Suprapubic skin (tissue), 4 donors: ENCODE results near the gene TMEM30A.

ENCODE experiments used
- EP300 ChIP-seq: sonication (generic); formaldehyde crosslinking; IDR thresholded peaks from one replicate; pipeline ENCODE4 v1.6.1; 2017; ENCODE audit warnings: antibody characterized with exemption
- POLR2A ChIP-seq, 2 donors: fragments of 450-650 bp; IDR thresholded peaks; one replicate each; pipeline ENCODE4 v1.6.1; 2017; ENCODE audit warnings: antibody characterized with exemption in 2 of 2, mild to moderate bottlenecking in 2 of 2, moderate library complexity in 2 of 2
- POLR2AphosphoS5 ChIP-seq, 3 donors: sonication (generic); formaldehyde crosslinking; IDR thresholded peaks; one replicate each; pipeline ENCODE4 v1.6.1; 2017; ENCODE audit warnings: antibody characterized with exemption in 3 of 3
- TF ChIP-seq, protein P1 (sequence below), 2 donors: fragments of 200-600 bp in 1 of 2; fragments of 450-650 bp in 1 of 2; sonication (generic) in 1 of 2; IDR thresholded peaks; one replicate each; pipeline ENCODE4 v1.5.1; 2016 to 2019; ENCODE audit warnings: antibody characterized with exemption in 2 of 2, mild to moderate bottlenecking in 1 of 2, moderate library complexity in 1 of 2

DNA sequence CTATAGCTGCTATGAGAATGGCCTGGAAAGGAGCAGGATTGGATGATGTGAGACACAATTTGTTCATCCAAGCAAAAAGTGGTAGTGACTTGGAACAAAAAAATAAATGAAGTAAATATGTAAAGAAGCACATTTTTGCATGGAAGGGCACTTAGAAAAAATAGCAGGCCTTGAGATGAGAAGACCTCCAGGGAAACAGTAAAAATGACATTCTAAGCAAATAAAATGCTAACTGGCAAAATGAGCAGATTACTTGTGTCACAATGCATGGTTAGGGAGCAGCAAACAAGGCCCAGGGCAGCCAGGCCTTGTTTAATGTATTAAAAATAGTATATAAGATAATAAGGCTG lies 21.2 kb downstream of the TMEM30A start:
- TF ChIP-seq EP300 (no peak), POLR2AphosphoS5 (IDR thresholded peaks at IDR 0.05) (no peak), POLR2A (IDR thresholded peaks at IDR 0.05) (no peak)
- TF ChIP-seq, protein P1, sequence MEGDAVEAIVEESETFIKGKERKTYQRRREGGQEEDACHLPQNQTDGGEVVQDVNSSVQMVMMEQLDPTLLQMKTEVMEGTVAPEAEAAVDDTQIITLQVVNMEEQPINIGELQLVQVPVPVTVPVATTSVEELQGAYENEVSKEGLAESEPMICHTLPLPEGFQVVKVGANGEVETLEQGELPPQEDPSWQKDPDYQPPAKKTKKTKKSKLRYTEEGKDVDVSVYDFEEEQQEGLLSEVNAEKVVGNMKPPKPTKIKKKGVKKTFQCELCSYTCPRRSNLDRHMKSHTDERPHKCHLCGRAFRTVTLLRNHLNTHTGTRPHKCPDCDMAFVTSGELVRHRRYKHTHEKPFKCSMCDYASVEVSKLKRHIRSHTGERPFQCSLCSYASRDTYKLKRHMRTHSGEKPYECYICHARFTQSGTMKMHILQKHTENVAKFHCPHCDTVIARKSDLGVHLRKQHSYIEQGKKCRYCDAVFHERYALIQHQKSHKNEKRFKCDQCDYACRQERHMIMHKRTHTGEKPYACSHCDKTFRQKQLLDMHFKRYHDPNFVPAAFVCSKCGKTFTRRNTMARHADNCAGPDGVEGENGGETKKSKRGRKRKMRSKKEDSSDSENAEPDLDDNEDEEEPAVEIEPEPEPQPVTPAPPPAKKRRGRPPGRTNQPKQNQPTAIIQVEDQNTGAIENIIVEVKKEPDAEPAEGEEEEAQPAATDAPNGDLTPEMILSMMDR (IDR thresholded peaks at IDR 0.05): no peak
